ENCODE results near the gene WDR74.
"Not testable (repeated sequence)": the region's sequence is repeated elsewhere in the genome, so short reads cannot be mapped to it uniquely, and the experiment has no call there.

Gene WDR74

DNA sequence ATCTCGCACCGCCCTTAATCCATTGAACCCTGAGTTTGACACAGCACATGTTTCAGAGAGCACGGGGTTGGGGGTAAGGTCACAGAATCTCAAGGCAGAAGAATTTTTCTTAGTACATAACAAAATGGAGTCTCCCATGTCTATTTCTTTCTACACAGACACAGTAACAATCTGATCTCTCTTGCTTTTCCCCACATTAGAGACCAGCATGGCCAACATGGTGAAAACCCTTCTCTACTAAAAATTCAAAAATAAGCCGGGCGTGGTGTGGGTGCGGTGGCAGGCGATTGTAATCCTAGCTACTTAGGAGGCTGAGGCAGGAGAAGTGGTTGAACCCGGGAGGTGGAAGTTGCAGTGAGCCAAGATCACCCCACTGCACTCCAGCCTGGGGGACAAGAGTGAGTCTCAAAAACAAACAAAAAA, 19.9 kb upstream of the WDR74 start:
- DNase-seq, result not testable (repeated sequence)

DNA sequence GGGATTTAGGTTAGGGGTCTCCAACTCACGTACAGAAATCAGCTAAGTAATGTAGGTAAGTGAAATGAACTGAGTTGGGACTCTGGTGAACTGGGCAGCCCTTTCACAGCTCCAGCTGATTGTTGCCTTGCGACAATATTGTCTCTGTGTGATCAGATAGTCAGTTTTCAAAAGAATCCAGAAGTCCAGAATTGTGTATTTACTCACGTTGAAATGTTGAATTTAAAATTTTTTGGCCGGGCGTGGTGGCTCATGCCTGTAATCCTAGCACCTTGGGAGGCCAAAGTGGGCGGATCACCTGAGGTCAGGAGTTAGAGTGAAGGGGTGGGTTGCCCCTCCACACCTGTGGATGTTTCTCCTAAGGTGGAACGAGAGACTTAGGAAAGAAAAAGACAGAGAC, 18.8 kb upstream of the WDR74 start:
- no peak for DNase-seq

DNA sequence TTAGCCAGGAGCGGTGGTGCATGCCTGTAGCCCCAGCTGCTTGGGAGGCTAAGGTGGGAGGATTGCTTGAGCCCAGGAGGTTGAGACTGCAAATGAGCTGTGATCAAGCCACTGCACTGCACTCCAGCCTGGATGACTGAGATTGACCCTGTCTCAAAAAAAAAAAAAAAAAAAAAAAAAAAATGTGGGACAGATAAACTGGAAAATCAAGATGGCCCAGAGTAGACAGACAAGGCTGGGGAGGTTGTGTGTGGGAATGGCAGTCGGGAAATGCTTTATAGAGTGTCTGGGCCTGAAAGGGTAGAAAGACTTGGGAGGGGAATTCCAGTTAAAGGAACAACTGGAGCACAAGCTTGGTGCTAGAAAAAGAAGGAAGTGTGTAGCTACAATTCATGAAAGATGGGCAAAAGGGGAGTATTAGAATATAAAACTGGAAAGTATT, 18.2 kb upstream of the WDR74 start:
- no peak for DNase-seq

DNA sequence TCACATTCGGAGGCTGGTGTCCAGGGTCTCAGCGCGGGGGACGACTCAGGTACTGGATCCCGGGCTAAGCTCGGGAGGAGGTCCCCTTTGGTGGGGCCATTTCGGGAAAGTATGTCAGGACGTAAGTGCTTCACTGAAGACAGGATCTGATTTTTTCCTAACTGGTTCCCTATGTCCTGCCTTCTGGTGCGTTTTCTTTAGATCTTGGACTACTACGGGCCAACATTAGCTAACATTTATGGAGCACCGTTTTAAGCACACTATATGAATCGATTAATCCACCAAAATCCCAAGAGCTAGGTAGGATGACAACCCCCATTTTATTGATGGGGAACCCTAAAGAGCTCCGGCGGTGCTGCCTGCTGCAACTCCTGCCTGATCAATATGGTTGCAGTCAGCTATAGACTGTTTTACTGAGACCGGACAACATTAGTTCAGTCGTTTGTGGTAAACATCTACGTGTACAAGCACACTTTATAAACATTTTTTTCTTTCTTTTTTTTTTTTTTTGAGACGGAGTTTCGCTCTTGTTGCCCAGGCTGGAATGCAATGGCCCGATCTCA, 17.0 kb upstream of the WDR74 start:
- DNase-seq, result no peak

DNA sequence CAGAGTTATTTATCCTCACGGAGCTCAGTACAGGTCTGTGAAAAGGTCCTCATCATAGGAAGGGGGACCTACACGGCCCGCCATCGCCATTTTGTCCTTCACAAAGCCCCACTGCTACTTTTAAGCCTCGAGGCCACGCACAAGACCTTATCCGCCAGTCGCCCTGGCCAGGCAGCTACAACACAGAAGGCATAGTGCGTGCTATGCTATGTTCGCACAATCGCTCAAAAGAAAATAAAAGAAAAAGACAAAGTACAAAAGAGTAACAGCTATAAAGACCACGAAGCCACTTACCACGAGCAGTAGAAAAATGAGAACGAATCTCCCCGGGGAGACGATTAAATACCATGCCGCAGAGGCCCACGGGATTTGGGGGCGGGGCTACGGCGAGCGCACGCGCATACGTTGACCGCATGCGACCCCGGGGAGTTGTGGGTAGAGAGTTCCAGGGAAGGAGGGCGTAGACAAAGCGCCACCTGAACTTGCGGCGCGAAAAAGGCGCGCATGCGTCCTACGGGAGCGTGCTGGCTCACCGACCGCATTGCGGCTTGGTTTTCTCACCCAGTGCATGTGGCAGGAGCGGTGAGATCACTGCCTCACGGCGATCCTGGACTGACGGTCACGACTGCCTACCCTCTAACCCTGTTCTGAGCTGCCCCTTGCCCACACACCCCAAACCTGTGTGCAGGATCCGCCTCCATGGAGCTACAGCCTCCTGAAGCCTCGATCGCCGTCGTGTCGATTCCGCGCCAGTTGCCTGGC, 16.4 kb upstream of the WDR74 start:
- peak; percentile 98 for DNase-seq

DNA sequence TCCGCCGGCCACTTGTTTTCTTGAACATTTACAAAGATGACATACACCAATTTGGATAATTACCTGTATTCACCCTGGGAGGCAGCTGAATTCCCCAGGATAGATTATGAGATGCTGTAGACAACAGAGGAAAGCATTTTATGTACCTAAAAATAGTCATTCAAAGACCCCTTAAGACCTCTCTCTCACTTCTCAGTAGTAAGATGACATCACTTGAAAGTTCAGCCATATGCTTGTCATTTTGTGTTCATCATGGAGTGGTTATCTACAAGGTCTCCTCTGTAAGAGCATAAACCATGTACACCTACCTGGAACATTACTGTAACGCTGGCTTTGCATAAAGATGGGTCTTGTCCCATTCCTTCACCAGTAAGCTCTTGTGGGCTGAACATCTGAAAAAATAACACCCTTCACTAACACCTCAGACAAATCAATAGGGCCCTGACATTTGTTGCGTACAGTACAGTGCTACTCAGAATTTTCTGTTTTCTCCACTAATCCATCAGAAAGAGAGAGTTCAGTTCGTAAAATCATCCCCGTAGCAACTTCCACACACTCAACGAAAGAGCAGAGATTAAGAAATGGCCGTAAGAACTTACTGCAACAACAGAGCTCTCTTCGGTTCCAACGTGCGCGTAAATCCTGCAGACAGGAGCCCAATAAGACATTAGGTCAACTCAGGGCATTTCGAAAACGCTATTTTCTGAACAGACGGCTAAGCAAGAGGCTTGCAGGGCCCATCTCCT, 15.6 kb upstream of the WDR74 start:
- no peak for DNase-seq

DNA sequence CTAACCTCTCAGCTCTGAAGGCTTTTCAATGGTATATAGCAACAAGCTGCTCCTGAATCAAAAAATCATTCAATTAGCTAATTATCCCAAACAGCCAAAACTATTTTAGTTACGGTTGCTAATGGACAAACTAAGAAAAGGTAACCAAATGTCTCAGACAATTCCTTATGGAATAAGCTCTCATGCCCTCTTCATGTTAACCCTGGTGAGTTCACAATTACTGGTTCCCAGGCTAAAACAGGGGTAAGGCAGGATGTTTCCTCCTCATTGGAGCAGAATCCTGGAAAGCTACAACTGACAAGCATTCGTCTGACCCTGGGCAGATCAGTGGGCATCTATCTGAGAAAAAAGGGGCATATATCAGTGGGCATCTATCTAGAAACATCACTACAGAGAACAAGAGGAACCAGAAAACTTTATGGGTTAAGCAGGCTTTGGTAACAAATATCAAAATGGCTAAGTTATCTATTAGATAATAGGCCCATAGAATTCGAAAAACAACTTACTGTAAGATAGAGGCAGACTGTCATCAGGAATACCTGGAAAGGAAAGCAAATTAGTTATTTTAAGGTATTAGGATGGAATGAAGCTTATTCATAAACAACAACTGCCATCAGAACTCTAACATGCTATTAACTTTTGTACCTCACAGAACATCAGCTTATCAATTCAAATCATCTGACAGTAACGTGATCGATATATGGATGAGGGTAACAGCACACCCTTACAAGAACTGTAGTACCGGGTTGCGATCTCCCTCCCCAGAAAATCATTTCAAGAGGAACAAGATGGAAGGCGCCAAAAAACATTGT, 14.8 kb upstream of the WDR74 start:
- no peak for DNase-seq

DNA sequence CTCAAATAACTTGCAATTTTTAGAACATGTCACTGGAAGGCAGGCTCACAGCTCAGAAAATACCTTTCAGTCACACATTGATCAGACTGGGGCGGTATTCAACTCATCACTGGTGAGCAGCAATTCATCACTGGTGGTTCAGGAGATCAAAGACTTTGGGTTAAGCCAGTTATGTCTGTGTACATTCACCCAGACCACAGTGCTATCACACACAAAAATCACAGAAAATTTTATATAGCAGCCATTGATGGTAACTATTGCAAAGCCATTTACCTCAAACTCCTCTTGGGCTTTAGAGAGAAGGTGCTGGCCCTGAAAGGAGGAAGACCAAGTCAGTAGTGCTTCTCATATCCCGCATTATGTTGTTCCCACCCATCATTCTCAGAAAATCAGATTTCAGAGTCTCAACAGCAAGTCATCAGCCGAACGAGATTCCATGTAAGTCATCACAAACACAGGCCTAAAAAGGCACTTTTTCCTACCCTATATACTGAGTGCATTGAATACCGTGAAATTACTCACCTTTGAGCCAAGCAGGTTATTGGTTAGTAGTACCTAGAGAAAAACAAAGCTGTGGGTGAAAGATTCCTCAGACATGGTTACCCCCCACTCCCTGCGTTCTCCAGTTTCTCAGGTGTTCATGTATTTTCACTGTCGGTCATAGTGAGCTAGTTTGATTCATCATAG, 14.0 kb upstream of the WDR74 start:
- no peak for DNase-seq

DNA sequence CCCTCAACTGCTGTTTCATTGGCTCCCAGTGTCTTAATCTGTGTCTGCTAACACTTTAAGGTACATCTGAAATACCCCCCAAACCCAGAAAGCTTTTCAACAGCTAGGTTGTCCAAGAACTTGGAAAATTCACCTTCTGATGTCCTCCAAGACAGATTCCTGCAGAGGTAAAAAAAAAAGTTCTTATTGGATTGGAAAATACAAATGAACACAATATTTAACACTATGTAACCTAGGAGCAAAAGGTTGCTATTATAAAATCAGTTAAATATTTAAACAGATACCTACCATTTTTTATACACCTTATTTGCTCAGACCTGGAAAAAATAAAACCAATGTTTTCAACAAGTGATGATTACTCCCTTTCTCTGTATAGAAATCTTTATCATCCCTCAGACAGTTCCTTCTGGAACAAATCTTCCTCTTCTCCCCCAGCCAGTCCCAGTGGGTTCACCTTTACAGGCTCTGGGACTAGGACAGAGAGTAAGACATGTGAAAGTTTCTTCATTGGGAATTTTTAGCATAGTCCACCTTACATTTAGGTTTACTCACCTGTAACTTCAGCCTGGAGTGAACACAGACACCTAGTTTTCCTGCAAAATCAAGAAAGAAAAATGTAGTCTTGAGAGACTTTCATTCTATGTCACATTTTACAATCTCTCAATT, 13.3 kb upstream of the WDR74 start:
- no peak for DNase-seq

DNA sequence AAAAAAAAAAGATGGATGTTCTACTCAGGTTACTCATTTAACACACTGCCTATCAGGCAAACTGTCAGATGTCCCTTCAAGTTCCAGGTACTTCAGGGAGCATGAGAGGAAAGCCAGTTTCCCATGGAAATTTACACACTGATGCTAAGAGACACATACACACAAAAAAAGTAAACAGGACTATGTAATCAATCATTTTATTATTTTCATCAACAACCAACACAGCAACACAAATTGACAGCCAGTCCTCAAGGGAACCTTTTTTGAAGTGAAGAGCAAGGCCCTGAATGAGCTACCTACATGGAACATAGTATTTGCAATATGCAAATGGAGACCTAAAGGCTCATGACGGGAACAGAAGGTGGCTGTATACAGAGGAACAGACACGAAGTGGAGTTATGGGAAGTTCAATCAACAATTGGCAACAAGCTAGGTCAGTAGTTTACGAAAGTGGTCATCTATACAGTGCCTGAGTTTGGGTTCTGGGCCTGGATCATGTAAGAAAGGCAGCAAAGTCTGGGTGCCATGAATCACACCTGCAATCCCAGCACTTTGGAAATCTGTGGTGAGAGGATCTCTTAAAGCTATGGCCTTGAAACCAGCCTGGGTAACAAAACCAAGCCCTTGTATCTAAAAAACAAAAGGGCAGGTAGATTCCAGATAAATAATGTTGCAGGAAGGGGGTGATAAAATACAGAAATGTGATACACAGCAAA, 12.6 kb upstream of the WDR74 start:
- DNase-seq, result no peak

DNA sequence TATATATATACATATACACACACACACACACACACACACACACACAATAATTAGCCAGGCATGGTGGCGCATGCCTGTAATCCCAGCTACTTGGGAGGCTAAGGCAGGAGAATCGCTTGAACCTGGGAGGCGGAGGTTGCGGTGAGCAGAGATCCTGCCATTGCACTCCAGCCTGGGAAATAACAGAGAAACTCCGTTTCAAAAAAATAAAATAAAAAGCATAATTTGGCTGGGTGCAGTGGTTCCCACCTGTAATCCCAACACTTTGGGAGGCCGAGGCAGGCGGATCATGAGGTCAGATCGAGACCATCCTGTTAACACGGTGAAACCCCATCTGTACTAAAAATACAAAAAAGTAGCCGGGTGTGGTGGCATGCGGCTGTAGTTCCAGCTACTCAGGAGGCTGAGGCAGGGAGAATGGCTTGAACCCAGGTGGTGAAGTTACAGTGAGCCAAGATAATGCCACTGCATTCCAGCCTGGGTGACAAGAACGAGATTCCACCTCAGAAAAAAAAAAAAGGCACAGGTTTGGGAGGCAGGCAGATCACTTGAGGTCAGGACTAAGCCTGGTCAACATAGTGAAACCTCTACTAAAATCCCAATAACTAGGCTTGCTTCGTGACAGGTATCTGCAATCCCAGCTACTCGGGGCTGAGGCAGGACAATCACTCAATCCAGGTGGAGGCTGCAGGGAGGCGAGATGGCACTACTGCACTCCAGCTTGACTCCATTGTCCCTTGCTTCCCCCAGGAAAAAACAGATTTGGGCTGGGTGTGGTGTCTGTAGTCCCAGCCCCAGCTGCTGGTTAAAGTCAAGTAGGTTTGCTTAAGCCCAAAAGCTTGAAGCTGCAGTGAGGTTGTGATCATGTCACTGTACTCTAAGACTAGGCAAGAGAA, 11.8 kb upstream of the WDR74 start:
- no peak for DNase-seq

DNA sequence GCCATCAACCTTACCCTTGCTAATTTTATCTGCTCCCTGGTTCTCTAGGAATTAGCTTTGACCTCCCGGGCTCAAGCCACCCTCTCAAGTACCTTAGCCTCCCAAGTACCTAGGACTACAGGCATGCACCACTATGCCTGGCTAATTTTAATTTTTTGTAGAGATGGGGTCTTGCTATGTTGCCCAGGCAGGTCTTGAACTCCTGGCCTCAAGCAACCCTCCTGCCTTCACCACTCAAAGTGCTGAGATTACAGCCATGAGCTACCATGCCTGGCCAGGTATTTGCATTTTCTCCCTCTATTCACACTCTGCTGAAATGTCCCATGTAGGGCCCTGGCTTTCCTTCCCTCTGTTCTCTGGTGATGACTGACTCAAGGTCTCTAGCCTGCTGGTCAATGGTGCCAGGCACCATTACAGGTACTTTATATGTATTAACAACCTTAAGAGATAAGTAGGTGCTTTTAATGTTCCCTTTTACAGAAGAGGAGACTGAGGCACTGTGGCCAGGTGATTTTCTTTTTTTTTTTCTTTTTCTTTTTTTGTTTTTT, 8.5 kb upstream of the WDR74 start:
- no peak for DNase-seq

DNA sequence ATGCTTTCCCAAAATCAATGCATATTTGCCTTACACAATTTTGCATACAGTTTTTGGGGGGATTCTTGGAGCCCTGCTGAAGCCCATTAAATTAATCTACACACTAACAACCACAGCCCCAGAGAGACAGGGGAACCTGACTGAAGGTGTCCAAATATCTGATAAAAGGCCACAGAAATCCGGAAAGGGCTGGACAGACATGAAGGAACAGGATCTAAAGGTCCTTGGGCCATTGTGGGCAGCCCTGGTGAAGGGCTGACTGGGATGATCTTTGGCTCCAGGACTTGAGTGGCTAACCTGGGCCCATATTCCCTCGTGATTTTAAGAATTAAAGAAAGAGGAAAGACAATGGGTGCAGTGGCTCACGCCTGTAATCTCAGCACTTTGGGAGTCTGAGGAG, 6.8 kb upstream of the WDR74 start:
- DNase-seq, result no peak

DNA sequence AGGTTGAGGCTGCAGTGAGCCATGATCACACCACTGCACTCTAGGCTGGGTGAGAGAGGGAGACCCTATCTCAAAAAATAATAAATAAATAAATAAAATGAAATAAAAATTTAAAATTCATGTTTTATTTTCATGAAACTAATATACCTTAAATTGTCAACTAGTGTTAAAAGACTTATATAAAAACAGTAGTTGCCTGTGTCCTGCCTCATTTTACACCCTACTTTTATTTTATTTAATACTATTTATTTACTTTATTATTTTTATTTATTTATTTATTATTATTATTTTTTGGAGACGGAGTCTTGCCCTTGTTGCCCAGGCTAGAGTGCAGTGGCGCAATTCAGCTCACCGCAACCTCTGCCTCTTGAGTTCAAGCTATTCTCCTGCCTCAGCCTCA, 4.8 kb upstream of the WDR74 start:
- DNase-seq, result no peak

DNA sequence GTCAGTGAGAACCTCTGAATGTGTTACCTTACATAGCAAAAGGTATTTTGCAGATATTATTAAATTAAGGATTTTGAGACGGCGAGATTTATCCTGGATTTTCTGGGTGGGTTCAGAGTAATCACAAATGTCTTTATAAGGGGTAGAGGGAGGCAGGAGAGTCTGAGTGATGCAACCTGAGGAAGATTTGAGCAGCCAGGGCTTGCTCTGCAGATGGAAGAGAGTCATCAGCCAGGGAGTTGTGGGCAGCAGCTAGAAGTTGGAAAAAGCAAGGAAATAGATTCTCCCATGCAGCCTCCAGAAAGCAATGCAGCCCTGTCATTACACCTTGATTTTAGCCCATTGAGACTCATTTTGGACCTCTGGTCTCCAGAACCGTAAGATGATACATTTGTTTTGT, 4.1 kb upstream of the WDR74 start:
- DNase-seq, result peak; percentile 50

DNA sequence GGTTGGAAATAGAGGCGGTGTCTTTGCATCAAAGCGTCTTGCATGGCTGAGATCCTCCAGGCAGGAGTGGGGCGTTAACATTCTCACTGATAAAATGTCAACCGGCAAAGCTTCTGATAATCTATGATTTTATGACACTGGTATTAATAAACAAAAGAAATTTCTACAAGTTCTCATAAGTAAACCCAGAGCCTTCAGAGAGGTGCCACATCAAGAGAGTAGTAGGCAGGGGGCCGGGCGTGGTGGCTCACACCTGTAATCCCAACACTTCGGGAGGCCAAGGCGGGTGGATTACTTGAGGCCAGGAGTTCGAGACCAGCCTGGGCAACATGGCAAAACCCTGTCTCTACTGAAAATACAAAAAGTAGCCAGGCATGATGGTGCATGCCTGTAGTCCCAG, 3.5 kb upstream of the WDR74 start:
- not testable (repeated sequence) for DNase-seq

DNA sequence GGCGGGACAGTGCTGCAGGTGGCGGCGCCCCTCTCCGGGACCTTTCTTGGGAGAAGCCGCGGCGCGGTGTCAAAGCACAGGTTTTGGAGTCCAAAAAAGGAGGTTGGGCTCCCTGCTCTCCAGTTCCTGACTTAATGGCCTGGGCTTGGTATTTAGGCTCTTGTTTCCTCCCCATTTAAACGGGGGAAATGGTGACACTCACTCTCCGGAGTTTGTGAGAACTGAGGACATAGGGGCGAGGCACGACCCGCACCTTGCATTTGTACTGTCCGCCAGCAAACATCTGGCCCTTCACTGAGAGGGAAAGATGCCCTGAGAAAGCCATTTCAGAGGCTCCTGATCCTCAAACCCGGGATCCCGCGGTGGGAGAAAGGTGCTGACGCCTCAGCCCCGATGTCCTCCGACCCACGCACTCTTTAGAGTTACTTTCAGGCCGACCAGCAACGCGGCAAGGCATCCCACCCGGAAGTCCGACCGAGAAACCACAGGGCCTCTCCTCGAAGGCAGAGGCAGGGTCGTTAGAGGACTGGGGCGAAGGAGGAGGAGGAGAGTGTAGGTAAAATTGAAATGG, 2.9 kb upstream of the WDR74 start:
- DNase-seq, result no peak

DNA sequence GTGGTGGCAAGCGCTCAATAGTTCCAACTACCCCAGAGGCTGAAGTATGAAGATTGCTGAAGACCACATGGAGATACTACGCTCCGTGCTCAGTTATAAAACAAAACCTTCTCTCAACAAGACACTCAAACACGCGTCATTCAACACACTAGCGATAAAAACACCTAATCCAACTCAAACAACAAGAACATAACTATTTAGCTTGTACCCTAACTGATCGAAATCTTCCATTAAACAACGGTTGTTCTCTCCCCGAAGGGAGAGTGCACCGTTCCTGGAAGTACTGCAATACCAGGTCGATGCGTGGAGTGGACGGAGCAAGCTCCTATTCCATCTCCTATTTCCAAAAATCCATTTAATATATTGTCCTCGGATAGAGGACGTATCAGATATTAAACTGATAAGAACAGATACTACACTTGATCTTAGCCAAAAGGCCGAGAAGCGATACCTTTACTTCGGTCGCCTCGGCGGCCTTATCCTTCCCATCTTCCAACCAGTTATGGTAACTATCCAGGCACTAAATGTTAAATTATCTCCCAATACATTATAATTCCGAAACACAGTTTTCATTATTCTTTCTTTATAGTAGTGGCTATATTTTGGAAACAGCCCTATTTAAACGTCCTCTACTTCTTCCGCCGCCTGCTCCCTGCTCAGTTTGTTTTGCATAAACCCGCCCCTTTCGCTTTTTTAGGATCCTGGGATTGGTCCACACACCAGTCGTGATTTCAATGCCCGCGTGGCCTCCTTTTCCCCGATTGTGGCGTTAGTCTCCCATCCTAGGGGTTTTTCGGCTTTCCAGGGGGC, 2.2 kb upstream of the WDR74 start:
- peak; percentile 100 for DNase-seq
